Osteocyte (in vitro differentiated cells): ENCODE measurements around the gene LRRC70. TPM values are rescaled to one million over a fixed set of nuclear protein-coding genes. Genes with fewer than 3 reads are reported as not detected.

Experiments
- DNase-seq: peaks from one replicate; pipeline ENCODE4 v3.0.0; 2021; ENCODE audit warnings: mixed read lengths; ENCODE audit not compliant: unreplicated experiment; ENCODE audit errors: extremely low spot score
- H3K27ac Mint-ChIP-seq: one replicate; pipeline ENCODE4 v1.8.0; 2021; ENCODE audit warnings: mild to moderate bottlenecking, mixed read lengths; ENCODE audit not compliant: unreplicated experiment
- H3K27me3 Mint-ChIP-seq: one replicate; pipeline ENCODE4 v1.8.0; 2021; ENCODE audit warnings: mixed read lengths; ENCODE audit not compliant: unreplicated experiment
- H3K36me3 Mint-ChIP-seq: one replicate; pipeline ENCODE4 v1.8.0; 2021; ENCODE audit warnings: mixed read lengths; ENCODE audit not compliant: unreplicated experiment
- H3K4me1 Mint-ChIP-seq: one replicate; pipeline ENCODE4 v1.8.0; 2021; ENCODE audit warnings: mixed read lengths; ENCODE audit not compliant: unreplicated experiment
- H3K4me3 Mint-ChIP-seq: one replicate; pipeline ENCODE4 v1.8.0; 2021; ENCODE audit warnings: mild to moderate bottlenecking, moderate library complexity, mixed read lengths; ENCODE audit not compliant: unreplicated experiment
- H3K9me3 Mint-ChIP-seq: one replicate; pipeline ENCODE4 v1.8.0; 2021; ENCODE audit warnings: mixed read lengths; ENCODE audit not compliant: unreplicated experiment
- total RNA-seq: library from RNA; stranded (reverse); gene quantifications from 2 replicates; pipeline ENCODE4 v1.2.1, GENCODE V29; 2021
- TF ChIP-seq, protein P1 (sequence below): fragments of 200-600 bp; sonication (generic); IDR thresholded peaks from 2 replicates; pipeline ENCODE4 v1.5.0; 2021; ENCODE audit warnings: antibody characterized with exemption, mild to moderate bottlenecking, moderate library complexity

Gene LRRC70
- total RNA-seq, 1 donor from 2014 or later = 0.73 TPM

GRCh38 chr5:62597314-62597713 is 18.7 kb downstream of the LRRC70 start:
- no peak for DNase-seq
- Mint-ChIP-seq H3K27me3 (no peaks in the 10 kb centered on the region), H3K4me1 (peaks cover 23% of the 10 kb centered on the region)

GRCh38 chr5:62600560-62601252 is 22.1 kb downstream of the LRRC70 start:
- TF ChIP-seq, protein P1, sequence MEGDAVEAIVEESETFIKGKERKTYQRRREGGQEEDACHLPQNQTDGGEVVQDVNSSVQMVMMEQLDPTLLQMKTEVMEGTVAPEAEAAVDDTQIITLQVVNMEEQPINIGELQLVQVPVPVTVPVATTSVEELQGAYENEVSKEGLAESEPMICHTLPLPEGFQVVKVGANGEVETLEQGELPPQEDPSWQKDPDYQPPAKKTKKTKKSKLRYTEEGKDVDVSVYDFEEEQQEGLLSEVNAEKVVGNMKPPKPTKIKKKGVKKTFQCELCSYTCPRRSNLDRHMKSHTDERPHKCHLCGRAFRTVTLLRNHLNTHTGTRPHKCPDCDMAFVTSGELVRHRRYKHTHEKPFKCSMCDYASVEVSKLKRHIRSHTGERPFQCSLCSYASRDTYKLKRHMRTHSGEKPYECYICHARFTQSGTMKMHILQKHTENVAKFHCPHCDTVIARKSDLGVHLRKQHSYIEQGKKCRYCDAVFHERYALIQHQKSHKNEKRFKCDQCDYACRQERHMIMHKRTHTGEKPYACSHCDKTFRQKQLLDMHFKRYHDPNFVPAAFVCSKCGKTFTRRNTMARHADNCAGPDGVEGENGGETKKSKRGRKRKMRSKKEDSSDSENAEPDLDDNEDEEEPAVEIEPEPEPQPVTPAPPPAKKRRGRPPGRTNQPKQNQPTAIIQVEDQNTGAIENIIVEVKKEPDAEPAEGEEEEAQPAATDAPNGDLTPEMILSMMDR = no peak
- Mint-ChIP-seq H3K27me3 (no peaks in the 10 kb centered on the region), H3K36me3 (no peaks in the 10 kb centered on the region), H3K4me1 (peaks cover 12% of the 10 kb centered on the region), H3K4me3 (no peak overlapping the region), H3K27ac (no peak overlapping the region), H3K9me3 (no peaks in the 10 kb centered on the region)
- no peak for DNase-seq

More at GRCh38 chr5:62597314-62597713, 18.7 kb downstream of the LRRC70 start:
- H3K9me3 Mint-ChIP-seq = no peaks in the 10 kb centered on the region
- peaks cover 2% of the 10 kb centered on the region for H3K36me3 Mint-ChIP-seq
- H3K4me3 Mint-ChIP-seq = no peak overlapping the region
- H3K27ac Mint-ChIP-seq = no peak overlapping the region
- TF ChIP-seq, protein P1 = no peak

DNA sequence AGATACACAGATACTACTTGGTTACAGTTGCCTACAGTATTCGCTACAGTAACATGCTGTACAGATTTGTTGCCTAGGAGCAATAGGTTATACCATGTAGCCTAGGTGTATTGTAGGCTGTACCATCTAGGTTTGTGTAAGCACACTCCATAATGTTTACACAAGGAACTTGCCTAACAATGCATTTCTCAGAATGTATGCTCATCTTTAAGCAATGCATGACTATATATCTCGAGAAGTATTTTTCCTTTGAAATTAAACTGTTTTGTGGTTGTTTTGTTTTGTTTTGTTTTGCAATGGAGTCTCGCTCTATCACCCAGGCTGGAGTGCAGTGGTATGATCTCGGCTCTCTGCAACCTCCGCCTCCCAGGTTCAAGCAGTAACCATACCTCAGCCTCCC is 25.3 kb downstream of the LRRC70 start:
- Mint-ChIP-seq H3K36me3 (no peaks in the 10 kb centered on the region), H3K4me1 (no peaks in the 10 kb centered on the region), H3K27ac (no peak overlapping the region), H3K9me3 (no peaks in the 10 kb centered on the region), H3K27me3 (no peaks in the 10 kb centered on the region), H3K4me3 (no peak overlapping the region)
- no peak for DNase-seq
- TF ChIP-seq, protein P1 = no peak

DNA sequence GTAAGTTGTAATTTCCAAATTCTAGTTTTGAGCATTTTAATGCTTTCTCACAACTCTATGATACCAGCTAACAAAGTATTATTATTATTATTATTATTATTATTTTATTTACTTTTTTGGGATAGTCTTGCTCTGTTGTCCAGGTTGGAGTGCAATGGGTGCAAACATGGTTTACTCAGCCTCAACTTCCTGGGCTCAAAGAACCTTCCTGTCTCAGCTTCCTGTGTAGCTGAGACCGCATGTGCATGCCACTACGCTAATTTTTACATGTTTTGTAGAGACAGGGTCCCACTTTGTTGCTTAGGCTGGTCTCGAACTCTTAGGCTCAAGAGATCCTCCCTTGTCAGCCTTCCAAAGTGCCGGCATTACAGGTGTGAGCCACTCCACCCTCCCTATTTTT is 27.0 kb downstream of the LRRC70 start:
- H3K36me3 Mint-ChIP-seq = no peaks in the 10 kb centered on the region
- no peaks in the 10 kb centered on the region for H3K27me3 Mint-ChIP-seq
- no peaks in the 10 kb centered on the region for H3K4me1 Mint-ChIP-seq
- no peaks in the 10 kb centered on the region for H3K9me3 Mint-ChIP-seq
- H3K27ac Mint-ChIP-seq = no peak overlapping the region
- H3K4me3 Mint-ChIP-seq = no peak overlapping the region
- TF ChIP-seq, protein P1 = no peak
- DNase-seq = no peak

- Mint-ChIP-seq H3K27ac (no peak overlapping the region), H3K9me3 (no peaks in the 10 kb centered on the region), H3K27me3 (no peaks in the 10 kb centered on the region), H3K4me1 (no peaks in the 10 kb centered on the region), H3K36me3 (no peaks in the 10 kb centered on the region), H3K4me3 (no peak overlapping the region)
- TF ChIP-seq, protein P1 = no peak
- no peak for DNase-seq
Observed at GRCh38 chr5:62606878-62607277, 28.3 kb downstream of the LRRC70 start.
